ENCODE measurements around the gene B4GALNT3.

The B4GALNT3 gene

GRCh38 chr12:535396-535795, 75.7 kb downstream of the B4GALNT3 start:
- Histone ChIP-seq H3K9ac (ENCODE audit: low read depth in 1 of 2, low read length in 2 of 2) (no peak overlapping the region), H3K9me3 (ENCODE audit: control insufficient read depth in 1 of 2, low read length in 2 of 2) (peaks cover 4 to 6% of the 10 kb centered on the region in 2 donors), H3K27ac (ENCODE audit: low read depth, low read length) (no peak overlapping the region)

DNA sequence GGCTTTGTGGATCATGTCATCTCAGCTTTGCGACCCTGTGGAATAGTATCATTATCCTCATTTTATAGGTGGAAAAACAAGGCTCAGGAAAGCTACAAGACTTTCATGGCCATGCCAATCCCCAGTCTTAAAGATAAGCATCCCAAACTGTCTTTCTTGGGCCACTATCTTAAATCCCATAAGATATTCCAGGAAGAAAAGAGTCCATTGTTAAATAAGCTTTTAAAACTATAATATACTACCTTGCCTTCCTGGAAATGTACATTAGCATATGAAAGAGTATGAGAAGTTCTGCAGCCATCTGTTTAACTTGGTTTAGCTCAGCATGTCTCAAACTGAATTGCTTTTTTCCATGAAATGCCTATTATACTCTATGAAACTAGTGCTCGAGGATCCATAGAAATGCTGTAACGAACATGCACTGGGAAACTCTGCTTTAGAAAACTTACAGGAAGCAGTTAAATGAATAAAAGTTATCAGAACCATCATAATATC, 77.1 kb downstream of the B4GALNT3 start:
- H3K27me3 ChIP-seq (ENCODE audit: control insufficient read depth in 1 of 2, insufficient read depth in 2 of 2, low read length in 2 of 2) = no peaks in the 10 kb centered on the region
- no peak overlapping the region for H3K4me3 ChIP-seq (ENCODE audit: low read depth in 1 of 2, low read length in 2 of 2)
- no peak overlapping the region for H3K27ac ChIP-seq (ENCODE audit: low read depth, low read length)
- H3K4me1 ChIP-seq (ENCODE audit: control insufficient read depth in 1 of 2, insufficient read depth in 2 of 2, low read length in 2 of 2) = peaks cover 23 to 25% of the 10 kb centered on the region in 2 donors
- H3K36me3 ChIP-seq (ENCODE audit: control insufficient read depth in 1 of 2, insufficient read depth in 2 of 2, low read length in 2 of 2) = no peaks in the 10 kb centered on the region
- H3K9ac ChIP-seq (ENCODE audit: low read depth in 1 of 2, low read length in 2 of 2) = no peak overlapping the region
- H3K9me3 ChIP-seq (ENCODE audit: control insufficient read depth in 1 of 2, low read length in 2 of 2) = peaks cover 4 to 6% of the 10 kb centered on the region in 2 donors

More at GRCh38 chr12:535396-535795, 75.7 kb downstream of the B4GALNT3 start:
- H3K4me3 ChIP-seq (ENCODE audit: low read depth in 1 of 2, low read length in 2 of 2) = no peak overlapping the region
- no peaks in the 10 kb centered on the region for H3K27me3 ChIP-seq (ENCODE audit: control insufficient read depth in 1 of 2, insufficient read depth in 2 of 2, low read length in 2 of 2)
- H3K36me3 ChIP-seq (ENCODE audit: control insufficient read depth in 1 of 2, insufficient read depth in 2 of 2, low read length in 2 of 2) = no peaks in the 10 kb centered on the region
- H3K4me1 ChIP-seq (ENCODE audit: control insufficient read depth in 1 of 2, insufficient read depth in 2 of 2, low read length in 2 of 2) = peaks cover 18 to 24% of the 10 kb centered on the region in 2 donors

DNA sequence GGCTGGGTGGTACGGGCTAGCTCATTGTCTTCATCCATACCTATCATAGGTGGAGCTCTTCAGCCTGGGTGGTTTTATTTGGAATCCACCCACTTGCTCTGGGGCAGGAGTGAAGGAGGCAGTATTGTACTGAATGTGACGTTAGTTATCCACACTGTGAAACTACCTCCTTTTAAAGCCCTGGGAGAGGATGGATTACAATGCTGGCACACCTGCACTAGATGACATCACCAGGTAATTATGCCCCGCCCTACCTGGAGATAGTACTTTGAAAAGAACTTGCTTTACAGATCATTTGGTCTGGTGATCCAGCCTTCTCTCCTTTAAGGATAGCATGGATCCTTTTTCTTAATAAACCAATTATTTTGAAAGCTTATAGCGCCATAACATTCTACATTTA, 78.0 kb downstream of the B4GALNT3 start:
- Histone ChIP-seq H3K4me1 (ENCODE audit: control insufficient read depth in 1 of 2, insufficient read depth in 2 of 2, low read length in 2 of 2) (peaks cover 23 to 25% of the 10 kb centered on the region in 2 donors), H3K27me3 (ENCODE audit: control insufficient read depth in 1 of 2, insufficient read depth in 2 of 2, low read length in 2 of 2) (no peaks in the 10 kb centered on the region), H3K4me3 (ENCODE audit: low read depth in 1 of 2, low read length in 2 of 2) (no peak overlapping the region), H3K27ac (ENCODE audit: low read depth, low read length) (no peak overlapping the region), H3K36me3 (ENCODE audit: control insufficient read depth in 1 of 2, insufficient read depth in 2 of 2, low read length in 2 of 2) (no peaks in the 10 kb centered on the region), H3K9me3 (ENCODE audit: control insufficient read depth in 1 of 2, low read length in 2 of 2) (no peaks in the 10 kb centered on the region), H3K9ac (ENCODE audit: low read depth in 1 of 2, low read length in 2 of 2) (no peak overlapping the region)

- Histone ChIP-seq H3K4me1 (ENCODE audit: control insufficient read depth in 1 of 2, insufficient read depth in 2 of 2, low read length in 2 of 2) (peaks cover 23 to 25% of the 10 kb centered on the region in 2 donors), H3K27me3 (ENCODE audit: control insufficient read depth in 1 of 2, insufficient read depth in 2 of 2, low read length in 2 of 2) (no peaks in the 10 kb centered on the region), H3K9me3 (ENCODE audit: control insufficient read depth in 1 of 2, low read length in 2 of 2) (no peaks in the 10 kb centered on the region), H3K27ac (ENCODE audit: low read depth, low read length) (no peak overlapping the region), H3K9ac (ENCODE audit: low read depth in 1 of 2, low read length in 2 of 2) (peak overlapping the region in 1 of 2 donors; percentile 38), H3K4me3 (ENCODE audit: low read depth in 1 of 2, low read length in 2 of 2) (peak overlapping the region in 1 of 2 donors; percentile 46), H3K36me3 (ENCODE audit: control insufficient read depth in 1 of 2, insufficient read depth in 2 of 2, low read length in 2 of 2) (no peaks in the 10 kb centered on the region)
These were observed 79.2 kb downstream of the B4GALNT3 start for GRCh38 chr12:538731-539539.

GRCh38 chr12:539540-540310, 80.0 kb downstream of the B4GALNT3 start:
- H3K27me3 ChIP-seq (ENCODE audit: control insufficient read depth in 1 of 2, insufficient read depth in 2 of 2, low read length in 2 of 2) = no peaks in the 10 kb centered on the region
- H3K9me3 ChIP-seq (ENCODE audit: control insufficient read depth in 1 of 2, low read length in 2 of 2) = no peaks in the 10 kb centered on the region
- H3K27ac ChIP-seq (ENCODE audit: low read depth, low read length) = no peak overlapping the region
- H3K36me3 ChIP-seq (ENCODE audit: control insufficient read depth in 1 of 2, insufficient read depth in 2 of 2, low read length in 2 of 2) = no peaks in the 10 kb centered on the region
- no peak overlapping the region for H3K4me3 ChIP-seq (ENCODE audit: low read depth in 1 of 2, low read length in 2 of 2)
- H3K9ac ChIP-seq (ENCODE audit: low read depth in 1 of 2, low read length in 2 of 2) = no peak overlapping the region
- peaks cover 23 to 25% of the 10 kb centered on the region in 2 donors for H3K4me1 ChIP-seq (ENCODE audit: control insufficient read depth in 1 of 2, insufficient read depth in 2 of 2, low read length in 2 of 2)

DNA sequence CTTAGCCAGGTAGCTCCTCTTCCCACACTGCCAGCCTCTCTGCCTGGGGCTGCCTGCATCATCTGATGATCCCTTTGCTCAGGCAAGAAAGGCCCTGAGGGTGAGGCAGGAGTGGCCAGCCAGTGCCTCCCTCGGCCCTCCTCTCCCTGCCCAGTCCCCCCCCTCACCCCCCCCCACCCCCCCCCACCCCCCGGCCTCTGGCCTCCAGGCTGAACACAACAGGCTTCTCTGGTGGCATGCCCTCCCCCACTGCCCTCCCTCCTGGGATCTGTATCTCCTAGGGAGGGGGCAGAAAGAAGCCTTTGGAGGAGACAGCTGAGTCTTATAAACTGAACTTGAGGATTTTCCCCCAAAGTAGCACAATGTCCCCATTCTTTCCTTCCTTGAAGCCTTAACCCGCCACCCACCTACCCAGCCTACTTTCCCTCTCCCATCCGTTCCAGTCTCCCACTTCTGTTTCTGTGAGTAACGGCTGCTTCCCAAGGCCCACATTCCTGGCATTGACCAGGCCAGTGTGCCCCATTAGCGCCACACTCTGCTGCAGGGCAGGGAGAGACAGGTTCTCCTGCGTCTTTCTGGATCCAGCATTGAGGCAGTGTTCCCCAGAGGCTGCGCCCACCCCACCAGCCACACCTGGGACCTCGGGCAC, 82.1 kb downstream of the B4GALNT3 start:
- Histone ChIP-seq H3K27me3 (ENCODE audit: control insufficient read depth in 1 of 2, insufficient read depth in 2 of 2, low read length in 2 of 2) (peaks cover 0 to 4% of the 10 kb centered on the region in 2 donors), H3K9me3 (ENCODE audit: control insufficient read depth in 1 of 2, low read length in 2 of 2) (no peaks in the 10 kb centered on the region), H3K4me1 (ENCODE audit: control insufficient read depth in 1 of 2, insufficient read depth in 2 of 2, low read length in 2 of 2) (peaks cover 26 to 27% of the 10 kb centered on the region in 2 donors), H3K36me3 (ENCODE audit: control insufficient read depth in 1 of 2, insufficient read depth in 2 of 2, low read length in 2 of 2) (no peaks in the 10 kb centered on the region), H3K4me3 (ENCODE audit: low read depth in 1 of 2, low read length in 2 of 2) (no peak overlapping the region), H3K27ac (ENCODE audit: low read depth, low read length) (no peak overlapping the region), H3K9ac (ENCODE audit: low read depth in 1 of 2, low read length in 2 of 2) (no peak overlapping the region)

GRCh38 chr12:542395-543113, 82.8 kb downstream of the B4GALNT3 start:
- Histone ChIP-seq H3K4me3 (ENCODE audit: low read depth in 1 of 2, low read length in 2 of 2) (no peak overlapping the region), H3K27ac (ENCODE audit: low read depth, low read length) (no peak overlapping the region), H3K9ac (ENCODE audit: low read depth in 1 of 2, low read length in 2 of 2) (no peak overlapping the region)

GRCh38 chr12:543114-543451, 83.3 kb downstream of the B4GALNT3 start:
- Histone ChIP-seq H3K36me3 (ENCODE audit: control insufficient read depth in 1 of 2, insufficient read depth in 2 of 2, low read length in 2 of 2) (no peaks in the 10 kb centered on the region), H3K4me3 (ENCODE audit: low read depth in 1 of 2, low read length in 2 of 2) (no peak overlapping the region), H3K9ac (ENCODE audit: low read depth in 1 of 2, low read length in 2 of 2) (no peak overlapping the region), H3K27ac (ENCODE audit: low read depth, low read length) (no peak overlapping the region), H3K4me1 (ENCODE audit: control insufficient read depth in 1 of 2, insufficient read depth in 2 of 2, low read length in 2 of 2) (peaks cover 22 to 24% of the 10 kb centered on the region in 2 donors), H3K9me3 (ENCODE audit: control insufficient read depth in 1 of 2, low read length in 2 of 2) (no peaks in the 10 kb centered on the region), H3K27me3 (ENCODE audit: control insufficient read depth in 1 of 2, insufficient read depth in 2 of 2, low read length in 2 of 2) (peaks cover 2 to 4% of the 10 kb centered on the region in 2 donors)

More at GRCh38 chr12:542395-543113, 82.8 kb downstream of the B4GALNT3 start:
- Histone ChIP-seq H3K36me3 (ENCODE audit: control insufficient read depth in 1 of 2, insufficient read depth in 2 of 2, low read length in 2 of 2) (no peaks in the 10 kb centered on the region), H3K4me1 (ENCODE audit: control insufficient read depth in 1 of 2, insufficient read depth in 2 of 2, low read length in 2 of 2) (peaks cover 27 to 28% of the 10 kb centered on the region in 2 donors), H3K27me3 (ENCODE audit: control insufficient read depth in 1 of 2, insufficient read depth in 2 of 2, low read length in 2 of 2) (peaks cover 1 to 4% of the 10 kb centered on the region in 2 donors), H3K9me3 (ENCODE audit: control insufficient read depth in 1 of 2, low read length in 2 of 2) (no peaks in the 10 kb centered on the region)

- H3K27ac ChIP-seq (ENCODE audit: low read depth, low read length) = no peak overlapping the region
- H3K27me3 ChIP-seq (ENCODE audit: control insufficient read depth in 1 of 2, insufficient read depth in 2 of 2, low read length in 2 of 2) = peaks cover 2 to 4% of the 10 kb centered on the region in 2 donors
- no peak overlapping the region for H3K9ac ChIP-seq (ENCODE audit: low read depth in 1 of 2, low read length in 2 of 2)
- H3K9me3 ChIP-seq (ENCODE audit: control insufficient read depth in 1 of 2, low read length in 2 of 2) = no peaks in the 10 kb centered on the region
- H3K4me3 ChIP-seq (ENCODE audit: low read depth in 1 of 2, low read length in 2 of 2) = no peak overlapping the region
- H3K36me3 ChIP-seq (ENCODE audit: control insufficient read depth in 1 of 2, insufficient read depth in 2 of 2, low read length in 2 of 2) = no peaks in the 10 kb centered on the region
- H3K4me1 ChIP-seq (ENCODE audit: control insufficient read depth in 1 of 2, insufficient read depth in 2 of 2, low read length in 2 of 2) = peaks cover 12 to 15% of the 10 kb centered on the region in 2 donors
These were observed 84.4 kb downstream of the B4GALNT3 start for GRCh38 chr12:544142-544541.

All from duodenal mucosa (tissue), 2 donors.